HG03139 (cell line): ENCODE results near the gene USP16.
"Not testable (repeated sequence)": the region's sequence is repeated elsewhere in the genome, so short reads cannot be mapped to it uniquely, and the experiment has no call there.

Experiments used
- ATAC-seq: cut with Tn5 transposase; IDR thresholded peaks from one replicate; pipeline ENCODE4 v1.9.1; 2021; ENCODE audit not compliant: unreplicated experiment

The USP16 gene

DNA sequence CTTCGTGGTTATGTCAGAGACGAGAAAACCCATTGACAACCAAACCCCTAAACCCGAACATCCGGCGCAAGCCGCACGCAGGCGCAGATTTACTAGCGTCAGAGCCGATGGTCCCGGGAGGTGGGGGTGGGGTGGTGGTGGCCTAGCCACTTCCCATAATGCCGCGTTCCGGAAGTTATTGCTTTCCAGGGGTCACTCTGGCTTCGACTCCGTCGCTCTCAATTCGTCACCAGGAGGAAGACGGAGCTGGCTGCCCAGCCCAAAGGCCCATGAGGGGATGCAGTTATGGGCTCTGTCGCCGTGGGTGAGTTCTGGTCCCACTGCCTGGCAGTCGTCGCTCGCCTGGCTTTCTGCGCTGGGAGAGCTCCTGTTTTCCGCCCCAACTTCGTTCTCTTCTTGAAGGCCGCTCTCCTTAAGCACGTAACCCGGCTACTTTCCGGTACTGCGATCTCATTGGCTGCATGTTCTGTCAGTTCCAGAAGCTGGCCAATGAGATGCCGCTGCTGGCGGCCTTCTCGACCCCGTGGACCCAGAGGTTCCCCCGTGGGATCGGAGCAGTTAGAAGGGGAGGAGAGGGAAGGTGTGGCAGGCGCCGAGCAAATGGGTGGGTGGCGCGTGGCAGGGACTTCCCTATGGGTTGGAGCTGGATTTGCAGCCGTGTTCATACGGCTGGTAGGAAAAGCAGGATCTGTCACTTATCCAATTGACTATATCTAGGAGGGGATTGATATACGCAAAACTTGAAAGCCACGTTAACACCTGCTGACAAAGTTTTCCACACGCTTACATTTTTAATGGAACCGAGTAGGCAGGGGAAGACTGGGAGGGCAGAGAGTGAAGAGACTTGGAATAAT, at the start of gene USP16:
Gene USP16, plus strand, starts transcription at position 195 of the 854 bp plus-strand sequence. CDS start 3,246 bp downstream, outside the sequence.
- ATAC-seq = peak; percentile 94

DNA sequence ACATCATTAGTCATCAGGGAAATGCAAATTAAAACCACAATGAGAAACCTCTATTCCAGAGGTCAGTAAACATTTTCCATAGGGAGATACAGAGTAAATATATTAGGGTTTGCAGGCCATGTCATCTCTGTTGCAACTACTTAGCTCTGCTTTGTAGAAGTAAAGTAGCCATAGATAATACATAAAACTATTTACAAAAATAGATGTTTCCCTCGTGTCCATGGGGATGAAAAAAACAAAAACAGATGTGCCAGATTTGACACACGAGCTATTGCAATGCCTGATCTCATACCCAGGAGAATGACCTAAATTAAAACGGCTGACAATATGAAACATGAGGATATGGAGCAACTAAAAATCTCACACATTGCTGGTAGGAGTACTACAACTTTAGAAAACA, 49.1 kb upstream of the USP16 start:
- no peak for ATAC-seq

GRCh38 chr21:28979092-28979491, 45.4 kb upstream of the USP16 start:
- ATAC-seq = no peak

DNA sequence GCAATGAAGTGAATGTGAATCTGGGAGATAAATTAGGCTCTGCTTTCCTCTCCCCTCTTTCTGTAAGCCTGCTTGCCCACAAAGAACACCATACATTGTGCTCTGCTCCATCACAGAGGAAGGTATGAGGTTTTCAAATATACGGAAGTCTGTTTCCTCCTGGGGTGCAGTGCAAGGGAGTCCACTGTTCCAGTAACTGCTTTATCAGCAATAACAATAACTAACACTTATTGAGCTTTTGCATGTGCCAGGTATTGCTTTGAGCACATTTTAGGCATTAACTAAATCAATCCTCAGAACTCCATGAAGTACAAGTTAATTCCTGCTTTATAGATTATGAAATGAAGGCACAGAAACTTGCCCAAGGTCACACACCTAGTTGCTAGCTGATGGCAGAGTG, 41.8 kb upstream of the USP16 start:
- no peak for ATAC-seq

GRCh38 chr21:28986677-28987076, 37.8 kb upstream of the USP16 start:
- ATAC-seq = no peak

- ATAC-seq = not testable (repeated sequence)
Measured at GRCh38 chr21:28988146-28988545, 36.3 kb upstream of the USP16 start.

DNA sequence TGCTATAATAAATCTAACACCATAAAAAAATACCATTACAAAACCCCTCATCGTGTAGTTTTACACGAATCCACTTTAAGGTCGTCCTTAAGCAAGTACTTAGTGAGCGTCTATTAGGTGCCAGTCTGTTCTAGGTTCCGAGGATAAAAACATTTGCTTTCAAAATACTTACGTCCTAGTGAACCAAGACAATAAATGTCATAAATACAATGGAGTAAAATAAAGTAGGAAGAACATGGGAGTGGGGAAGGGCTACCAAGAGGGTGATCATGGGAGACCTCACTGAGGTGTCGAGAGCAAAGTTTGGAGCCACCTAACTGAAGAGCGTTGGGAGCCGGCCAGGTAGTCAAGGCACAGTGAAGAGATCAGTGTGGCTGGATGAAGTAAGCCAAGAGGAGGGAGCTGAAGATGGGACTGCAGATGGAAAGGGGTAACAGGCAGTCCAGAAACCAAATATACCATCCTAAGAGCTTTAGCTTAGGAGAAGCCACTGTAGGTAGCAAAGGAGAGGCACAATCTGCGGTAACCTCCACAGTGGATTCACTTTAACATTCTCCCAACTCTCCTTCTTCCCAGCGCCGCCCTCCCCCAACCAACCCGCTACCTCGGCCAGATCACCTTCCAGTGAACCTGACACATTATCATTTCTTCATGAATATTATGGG, 32.5 kb upstream of the USP16 start:
- ATAC-seq = peak; percentile 3

GRCh38 chr21:28992526-28993292, 31.8 kb upstream of the USP16 start, which contains the start of gene LTN1:
Gene LTN1, minus strand, starts transcription at chr21:28992877. Its CDS starts 72 bp downstream, at chr21:28992805.
- ATAC-seq = peak; percentile 96

DNA sequence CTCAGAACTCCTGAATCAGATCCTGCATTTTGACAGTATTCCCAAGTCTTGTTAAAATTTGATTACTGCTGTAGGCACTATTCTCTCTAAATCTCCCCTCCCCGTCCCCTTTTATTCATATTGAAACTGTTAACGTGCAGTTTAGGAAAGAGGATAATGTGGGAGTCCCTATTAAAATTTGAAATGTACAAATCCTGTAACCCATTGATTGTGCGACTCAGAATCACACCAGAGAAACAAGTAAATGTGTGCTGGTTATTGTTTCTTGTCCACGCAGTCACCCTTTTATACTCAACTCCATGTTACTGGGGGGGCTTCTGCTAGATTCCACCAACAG, 31.2 kb upstream of the USP16 start:
- no peak for ATAC-seq

- peak; percentile 100 for ATAC-seq
Measured at GRCh38 chr21:29002442-29003144, 21.9 kb upstream of the USP16 start.

DNA sequence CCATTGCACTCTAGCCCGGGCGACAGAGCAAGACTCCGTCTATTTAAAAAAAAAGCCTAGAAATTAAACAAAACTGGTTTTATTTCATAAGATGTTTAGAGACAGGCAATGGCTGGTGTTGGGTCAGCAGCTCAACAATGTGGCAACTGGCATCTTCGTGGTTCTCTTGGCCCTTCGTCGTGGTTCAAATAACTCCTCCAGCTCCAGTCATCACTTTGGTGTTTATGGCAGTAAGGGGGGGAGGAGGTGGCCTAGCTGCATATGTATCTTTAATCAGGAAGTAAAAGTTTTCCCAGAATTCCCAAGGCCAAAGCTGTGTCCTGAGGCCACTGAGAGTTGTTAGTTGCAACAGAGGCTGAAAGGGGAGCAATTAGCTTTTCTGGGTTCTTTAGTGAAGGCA, 18.8 kb upstream of the USP16 start:
- no peak for ATAC-seq

DNA sequence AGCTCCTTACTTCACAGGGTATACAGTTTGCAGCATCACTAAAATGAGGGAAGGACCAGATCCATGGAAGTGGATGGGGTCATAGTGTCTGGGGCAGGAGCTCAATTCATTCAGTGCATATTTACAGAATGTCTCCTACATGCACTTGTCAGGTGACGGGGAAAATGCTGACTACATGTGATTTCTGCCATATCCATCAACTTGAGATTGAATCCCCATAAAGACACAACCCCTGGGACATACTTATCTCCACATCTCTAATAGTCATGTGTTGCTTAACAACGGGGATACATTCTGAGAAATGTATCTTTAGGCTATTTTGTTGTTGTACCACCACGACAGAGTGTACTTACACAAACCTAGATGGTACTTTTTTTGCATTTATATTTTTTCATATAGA, 17.3 kb upstream of the USP16 start:
- no peak for ATAC-seq

- no peak for ATAC-seq
Measured at GRCh38 chr21:29007810-29008209, 16.7 kb upstream of the USP16 start.

DNA sequence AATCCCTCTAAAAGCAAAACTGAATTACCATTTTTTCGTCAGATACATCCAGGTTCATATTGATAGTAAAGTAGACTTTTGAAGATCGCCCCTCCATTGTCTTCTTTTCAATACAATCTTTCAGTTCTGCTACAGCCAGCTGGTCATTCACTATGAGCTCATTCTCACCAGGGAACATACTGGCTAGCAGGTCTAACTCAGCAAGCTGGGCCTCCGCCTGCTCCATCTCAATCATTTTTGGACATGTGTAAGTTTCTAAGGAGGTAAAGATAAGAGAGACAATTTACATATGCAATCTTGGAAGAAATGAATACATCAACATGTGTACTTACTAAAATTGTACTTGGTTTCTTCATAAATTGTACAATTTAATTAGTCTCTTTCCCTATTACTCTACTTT, 16.1 kb upstream of the USP16 start:
- no peak for ATAC-seq

GRCh38 chr21:29011236-29011635, 13.2 kb upstream of the USP16 start:
- ATAC-seq = not testable (repeated sequence)

DNA sequence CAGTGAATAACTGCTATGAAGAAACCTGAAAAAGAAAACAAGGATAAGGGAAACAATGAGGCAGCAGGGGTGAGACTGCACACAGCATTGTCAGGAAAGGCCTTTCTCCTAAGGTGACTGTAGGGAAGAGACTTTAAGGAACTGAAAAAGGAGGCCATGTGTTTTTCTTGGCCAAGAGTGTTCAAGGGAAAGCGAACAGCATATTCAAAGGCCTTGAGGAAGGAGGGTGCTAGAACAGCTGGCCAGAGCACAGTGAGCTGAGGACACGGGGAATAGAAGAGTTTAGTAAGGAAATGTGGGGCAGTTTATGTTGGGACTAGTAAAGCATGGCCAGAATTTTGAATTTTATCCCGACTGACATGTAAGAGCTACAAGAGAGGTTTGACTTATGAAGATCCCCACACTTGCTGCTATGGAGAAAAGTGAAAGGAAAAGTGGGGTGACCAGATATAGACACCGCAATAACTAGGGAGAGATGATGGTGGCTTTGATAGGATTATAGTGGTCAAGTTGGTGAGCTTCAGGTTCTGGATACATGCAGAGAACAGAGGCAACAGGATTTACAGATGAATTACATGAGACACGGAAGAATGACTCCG, 6.7 kb upstream of the USP16 start:
- no peak for ATAC-seq

- ATAC-seq = no peak
Measured at GRCh38 chr21:29018540-29018939, 5.9 kb upstream of the USP16 start.

DNA sequence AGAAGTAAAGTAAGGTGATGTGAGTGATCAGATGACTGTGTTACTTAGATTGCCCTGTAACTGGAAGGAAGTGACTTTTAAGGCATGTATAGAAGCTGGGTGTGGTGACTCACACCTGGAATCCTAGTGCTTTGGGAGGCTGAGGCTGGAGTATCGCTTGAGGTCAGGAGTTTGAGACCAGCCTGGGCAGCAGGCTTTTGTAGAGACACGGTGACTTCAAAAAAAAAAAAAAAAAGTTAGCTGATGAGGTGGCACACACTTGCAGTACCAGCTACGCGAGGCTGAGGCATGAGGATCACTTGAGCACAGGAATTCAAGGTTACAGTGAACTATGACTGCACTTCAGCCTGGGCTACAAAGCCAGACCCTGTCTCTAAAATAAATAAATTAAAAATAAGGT, 2.3 kb upstream of the USP16 start:
- ATAC-seq = no peak

GRCh38 chr21:29025328-29025713, 853 bp downstream of the USP16 start:
- no peak for ATAC-seq

DNA sequence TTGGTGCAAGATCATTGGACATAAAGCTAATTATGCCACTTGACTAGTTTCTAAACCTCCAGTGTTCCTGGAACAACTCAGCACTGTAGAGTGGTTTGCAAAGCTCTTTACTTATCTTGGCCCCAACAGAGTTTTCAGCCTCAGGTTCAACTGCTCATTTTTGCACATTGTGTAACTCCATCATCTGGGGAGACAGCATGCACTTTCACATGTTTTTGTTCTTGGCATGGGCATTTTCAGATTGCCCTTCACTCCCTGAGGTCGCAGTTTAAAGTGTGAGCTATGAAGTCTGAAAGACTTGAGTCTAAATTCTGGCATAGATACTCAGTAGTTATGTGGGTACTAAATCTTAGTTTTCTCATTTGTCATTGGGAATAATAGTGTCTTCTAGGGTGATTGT, 5.1 kb downstream of the USP16 start:
- ATAC-seq = no peak

DNA sequence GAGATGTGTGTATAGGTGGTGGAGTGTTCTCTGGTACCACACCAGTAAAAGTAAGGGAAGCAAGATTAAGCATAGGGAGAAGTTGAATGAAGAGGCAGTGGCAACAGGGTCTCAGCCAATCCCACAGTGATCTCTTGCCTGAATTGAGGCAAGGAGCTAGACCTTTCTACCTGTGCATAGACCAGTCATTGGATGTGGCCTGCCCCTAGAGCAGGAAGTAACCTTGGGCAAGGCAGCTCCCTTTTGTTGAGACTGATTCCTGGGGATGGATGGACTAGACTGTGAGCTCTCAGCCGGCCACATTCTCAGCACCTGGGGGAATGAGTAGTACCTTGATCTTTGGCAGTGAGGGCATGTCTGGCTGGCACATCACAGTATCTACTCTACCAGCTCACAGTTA, 6.4 kb downstream of the USP16 start:
- no peak for ATAC-seq
